ENCODE measurements around the gene TACSTD2. TPM values are rescaled to one million over a fixed set of nuclear protein-coding genes. Genes with fewer than 3 reads are reported as not detected.
A peak's percentile ranks its signal among the peaks of the same experiment; 100 is the strongest.

Gene TACSTD2
- total and polyA plus RNA-seq, 2 of the 4 experiments (the other 2 are of a cell fraction), result not detected

GRCh38 chr1:58594546-58594945, 17.5 kb upstream of the TACSTD2 start:
- H2BK120ac ChIP-seq (ENCODE audit: low read depth, low read length), result no peak overlapping the region; the same call in 1 of the 2 replicates
- TF ChIP-seq NFE2L2 (IDR thresholded peaks at IDR 0.05; ENCODE audit: low read depth, low read length) (no peak), RCOR1 (IDR thresholded peaks at IDR 0.05; ENCODE audit: insufficient replicate concordance, low read length) (no peak), MAZ (IDR thresholded peaks at IDR 0.05; ENCODE audit: borderline replicate concordance, low read depth, low read length) (no peak), RAD21 (IDR thresholded peaks at IDR 0.05; ENCODE audit: low read length) (no peak)
- ATAC-seq (ENCODE audit: low read depth) (no peak), DNase-seq (no peak)
- WGBS, 2 experiments (ENCODE audit: extremely low coverage in 2 of 2, insufficient read length in 1 of 2), result no CpG with 5 or more reads among the region's 1 CpG
- H3K56ac ChIP-seq (ENCODE audit: extremely low read depth, insufficient read depth, low read length), result no peak overlapping the region
- POLR2A ChIA-PET (ENCODE audit: unreplicated experiment), result no interaction called here
- BruUV-seq (replicated peaks), result no TSS peak
- dilution Hi-C loops (cut with HindIII; ENCODE audit: low sequenced_read_pairs, unreplicated experiment), result no loop called here
- no peaks in the 10 kb centered on the region for H3K9me3 ChIP-seq (ENCODE audit: control insufficient read depth, insufficient read depth, low read length)
- in situ Hi-C loops (cut with MboI; ENCODE audit: low sequenced_read_pairs), result no loop called here
- H3K9me1 ChIP-seq (ENCODE audit: insufficient read depth, low read length), result peaks cover 3% of the 10 kb centered on the region; the same call in 1 of the 2 replicates
- CTCF ChIA-PET, result no interaction called here
- no peak overlapping the region for H3K23ac ChIP-seq (ENCODE audit: low read depth, low read length)
- H3K4ac ChIP-seq (ENCODE audit: low read depth, low read length), result peak overlapping the region; percentile 9; the same call in 1 of the 2 replicates
- H2AFZ ChIP-seq (replicated peaks; ENCODE audit: low read length, poor library complexity), result no peak overlapping the region
- H2BK5ac ChIP-seq (ENCODE audit: low read depth, low read length, poor library complexity, severe bottlenecking), result no peak overlapping the region
- H3K79me1 ChIP-seq (ENCODE audit: low read depth in 1 of 2, low read length in 2 of 2), result no peaks in the 10 kb centered on the region
- no peak overlapping the region for H4K8ac ChIP-seq (ENCODE audit: low read depth in 2 of 2, low read length in 2 of 2)
- H3K27ac ChIP-seq (ENCODE audit: insufficient read depth, low read length), result no peak overlapping the region
- no peaks in the 10 kb centered on the region for H4K20me1 ChIP-seq (ENCODE audit: insufficient read depth, low read length)
- peaks cover 11% of the 10 kb centered on the region for H3K27me3 ChIP-seq (ENCODE audit: control insufficient read depth, insufficient read depth, low read length)
- H2AK9ac ChIP-seq (replicated peaks; ENCODE audit: low read depth, low read length, poor library complexity), result no peak overlapping the region
- no peak overlapping the region for H3K14ac ChIP-seq (replicated peaks; ENCODE audit: low read depth, low read length)
- intact Hi-C loops (cut with micrococcal nuclease), result no loop called here
- H2AK5ac ChIP-seq (ENCODE audit: low read depth, low read length), result no peak overlapping the region
- no peak overlapping the region for H2BK20ac ChIP-seq (ENCODE audit: low read depth, low read length)
- no peak overlapping the region for H4K5ac ChIP-seq (ENCODE audit: low read depth, low read length)
- no peak overlapping the region for H3K18ac ChIP-seq (ENCODE audit: low read depth, low read length)
- H3K36me3 ChIP-seq (ENCODE audit: control insufficient read depth, insufficient read depth, low read length), result no peaks in the 10 kb centered on the region
- peaks cover 2% of the 10 kb centered on the region; the same call in 1 of the 2 replicates for H3K4me1 ChIP-seq (ENCODE audit: control insufficient read depth, insufficient read depth, low read length)
- no peak overlapping the region for H3K9ac ChIP-seq (ENCODE audit: low read depth, low read length)
- H3K4me2 ChIP-seq (ENCODE audit: low read depth, low read length), result no peak overlapping the region
- H2BK15ac ChIP-seq (ENCODE audit: low read depth, low read length), result no peak overlapping the region
- no peak overlapping the region for H4K91ac ChIP-seq (ENCODE audit: insufficient read depth, low read depth, low read length)
- no peak overlapping the region for H3K4me3 ChIP-seq (ENCODE audit: insufficient read depth, low read depth, low read length)

All from IMR-90 (cell line).